HepG2 (cell line): ENCODE data around the gene MRPS2. TPM values are rescaled to one million over a fixed set of nuclear protein-coding genes. Genes with fewer than 3 reads are reported as not detected.
A peak's percentile ranks its signal among the peaks of the same experiment; 100 is the strongest.

Experiments
- GABPA ChIP-seq, 2 experiments: IDR thresholded peaks; 2 replicates each; pipeline ENCODE4 v1.6.1; 2011 to 2016; ENCODE audit warnings: low read depth in 2 of 2, low read length in 1 of 2, missing biosample characterization in 1 of 2, missing genetic modification characterization in 1 of 2
- GATAD1 ChIP-seq: IDR thresholded peaks from 2 replicates; pipeline ENCODE4 v1.6.1; 2016; ENCODE audit warnings: missing genetic modification reagents, missing compliant biosample characterization
- HOXA3 ChIP-seq: sonication (generic); formaldehyde crosslinking; IDR thresholded peaks from 2 replicates; pipeline ENCODE4 v1.5.0; 2020; ENCODE audit warnings: missing genetic modification reagents
- NFATC3 ChIP-seq: sonication (generic); formaldehyde crosslinking; IDR thresholded peaks from 2 replicates; pipeline ENCODE4 v1.5.1; 2020; ENCODE audit warnings: mild to moderate bottlenecking, missing genetic modification reagents
- SAP130 ChIP-seq: IDR thresholded peaks from 2 replicates; pipeline ENCODE4 v1.6.1; 2016; ENCODE audit warnings: low read depth
- THAP11 ChIP-seq: IDR thresholded peaks from 2 replicates; pipeline ENCODE4 v1.6.1; 2016; ENCODE audit warnings: missing biosample characterization, missing genetic modification reagents
- ZNF143 ChIP-seq: sonication (generic); formaldehyde crosslinking; IDR thresholded peaks from 2 replicates; pipeline ENCODE4 v1.4.0; 2020; ENCODE audit warnings: missing genetic modification reagents
- polyA plus RNA-seq, 8 experiments: library from polyadenylated mRNA; depleted of rRNA in 3 of 8; stranded (reverse) in 7 of 8; unstranded in 1 of 8; fragments of >200 nt; fragmentation: Illumina TruSeq in 4 of 8; extraction: Trizol in 4 of 8; gene quantifications; 2 replicates each; pipeline versions ENCODE4 v1.2.1 to v1.2.3, GENCODE V29; 2011 to 2016; ENCODE audit warnings: low read depth in 4 of 8, missing spikeins in 1 of 8, mixed read lengths in 1 of 8; ENCODE audit not compliant: insufficient read depth in 1 of 8
- total RNA-seq, 5 experiments: library from RNA; depleted of rRNA; stranded (reverse); fragments of >200 nt; fragmentation: Illumina TruSeq; extraction: Trizol; gene quantifications; 2 replicates each; pipeline ENCODE4 v1.2.3, GENCODE V29; 2016; ENCODE audit warnings: low read depth in 1 of 5
- TF ChIP-seq, protein P1 (sequence below): sonication (generic); formaldehyde crosslinking; IDR thresholded peaks from 2 replicates; pipeline ENCODE4 v1.5.0; 2020; ENCODE audit warnings: mild to moderate bottlenecking, missing genetic modification reagents, borderline replicate concordance
- TF ChIP-seq, protein P2 (sequence below): conservative IDR thresholded peaks from 2 replicates; pipeline ENCODE4 v1.6.1; 2018; ENCODE audit warnings: missing genetic modification reagents
- TF ChIP-seq, protein P3 (sequence below): IDR thresholded peaks from 2 replicates; pipeline ENCODE4 v1.6.1; 2018; ENCODE audit warnings: missing genetic modification reagents

Gene MRPS2
- total and polyA plus RNA-seq, 2 of the 13 experiments (the other 11 are each of a cell fraction or from before 2014, with no cell fraction given) = 44.4 to 86.7 TPM

- TF ChIP-seq, protein P1, sequence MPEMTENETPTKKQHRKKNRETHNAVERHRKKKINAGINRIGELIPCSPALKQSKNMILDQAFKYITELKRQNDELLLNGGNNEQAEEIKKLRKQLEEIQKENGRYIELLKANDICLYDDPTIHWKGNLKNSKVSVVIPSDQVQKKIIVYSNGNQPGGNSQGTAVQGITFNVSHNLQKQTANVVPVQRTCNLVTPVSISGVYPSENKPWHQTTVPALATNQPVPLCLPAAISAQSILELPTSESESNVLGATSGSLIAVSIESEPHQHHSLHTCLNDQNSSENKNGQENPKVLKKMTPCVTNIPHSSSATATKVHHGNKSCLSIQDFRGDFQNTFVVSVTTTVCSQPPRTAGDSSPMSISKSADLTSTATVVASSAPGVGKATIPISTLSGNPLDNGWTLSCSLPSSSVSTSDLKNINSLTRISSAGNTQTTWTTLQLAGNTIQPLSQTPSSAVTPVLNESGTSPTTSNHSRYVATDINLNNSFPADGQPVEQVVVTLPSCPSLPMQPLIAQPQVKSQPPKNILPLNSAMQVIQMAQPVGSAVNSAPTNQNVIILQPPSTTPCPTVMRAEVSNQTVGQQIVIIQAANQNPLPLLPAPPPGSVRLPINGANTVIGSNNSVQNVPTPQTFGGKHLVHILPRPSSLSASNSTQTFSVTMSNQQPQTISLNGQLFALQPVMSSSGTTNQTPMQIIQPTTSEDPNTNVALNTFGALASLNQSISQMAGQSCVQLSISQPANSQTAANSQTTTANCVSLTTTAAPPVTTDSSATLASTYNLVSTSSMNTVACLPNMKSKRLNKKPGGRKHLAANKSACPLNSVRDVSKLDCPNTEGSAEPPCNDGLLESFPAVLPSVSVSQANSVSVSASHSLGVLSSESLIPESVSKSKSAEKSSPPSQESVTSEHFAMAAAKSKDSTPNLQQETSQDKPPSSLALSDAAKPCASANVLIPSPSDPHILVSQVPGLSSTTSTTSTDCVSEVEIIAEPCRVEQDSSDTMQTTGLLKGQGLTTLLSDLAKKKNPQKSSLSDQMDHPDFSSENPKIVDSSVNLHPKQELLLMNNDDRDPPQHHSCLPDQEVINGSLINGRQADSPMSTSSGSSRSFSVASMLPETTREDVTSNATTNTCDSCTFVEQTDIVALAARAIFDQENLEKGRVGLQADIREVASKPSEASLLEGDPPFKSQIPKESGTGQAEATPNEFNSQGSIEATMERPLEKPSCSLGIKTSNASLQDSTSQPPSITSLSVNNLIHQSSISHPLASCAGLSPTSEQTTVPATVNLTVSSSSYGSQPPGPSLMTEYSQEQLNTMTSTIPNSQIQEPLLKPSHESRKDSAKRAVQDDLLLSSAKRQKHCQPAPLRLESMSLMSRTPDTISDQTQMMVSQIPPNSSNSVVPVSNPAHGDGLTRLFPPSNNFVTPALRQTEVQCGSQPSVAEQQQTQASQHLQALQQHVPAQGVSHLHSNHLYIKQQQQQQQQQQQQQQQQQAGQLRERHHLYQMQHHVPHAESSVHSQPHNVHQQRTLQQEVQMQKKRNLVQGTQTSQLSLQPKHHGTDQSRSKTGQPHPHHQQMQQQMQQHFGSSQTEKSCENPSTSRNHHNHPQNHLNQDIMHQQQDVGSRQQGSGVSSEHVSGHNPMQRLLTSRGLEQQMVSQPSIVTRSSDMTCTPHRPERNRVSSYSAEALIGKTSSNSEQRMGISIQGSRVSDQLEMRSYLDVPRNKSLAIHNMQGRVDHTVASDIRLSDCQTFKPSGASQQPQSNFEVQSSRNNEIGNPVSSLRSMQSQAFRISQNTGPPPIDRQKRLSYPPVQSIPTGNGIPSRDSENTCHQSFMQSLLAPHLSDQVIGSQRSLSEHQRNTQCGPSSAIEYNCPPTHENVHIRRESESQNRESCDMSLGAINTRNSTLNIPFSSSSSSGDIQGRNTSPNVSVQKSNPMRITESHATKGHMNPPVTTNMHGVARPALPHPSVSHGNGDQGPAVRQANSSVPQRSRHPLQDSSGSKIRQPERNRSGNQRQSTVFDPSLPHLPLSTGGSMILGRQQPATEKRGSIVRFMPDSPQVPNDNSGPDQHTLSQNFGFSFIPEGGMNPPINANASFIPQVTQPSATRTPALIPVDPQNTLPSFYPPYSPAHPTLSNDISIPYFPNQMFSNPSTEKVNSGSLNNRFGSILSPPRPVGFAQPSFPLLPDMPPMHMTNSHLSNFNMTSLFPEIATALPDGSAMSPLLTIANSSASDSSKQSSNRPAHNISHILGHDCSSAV (CRISPR knock-in tag) = no peak
- 0 out of 2 replicates have a peak, but pooled peaks have one; percentile 31 for TF ChIP-seq GATAD1 (CRISPR knock-in tag)
- peak; percentile 8; the same call in 1 of the 2 replicates for TF ChIP-seq SAP130 (CRISPR knock-in tag)
- peak; percentile 35; the same call in 1 of the 2 replicates for TF ChIP-seq HOXA3 (CRISPR knock-in tag)
- peak; percentile 71 for TF ChIP-seq GABPA (IDR thresholded peaks at IDR 0.05; ENCODE audit: low read depth, low read length)
- peak; percentile 56 for TF ChIP-seq GABPA (CRISPR knock-in tag; IDR thresholded peaks at IDR 0.05; ENCODE audit: low read depth)
- TF ChIP-seq THAP11 = peak; percentile 28; the same call in 1 of the 2 replicates
- TF ChIP-seq, protein P2, sequence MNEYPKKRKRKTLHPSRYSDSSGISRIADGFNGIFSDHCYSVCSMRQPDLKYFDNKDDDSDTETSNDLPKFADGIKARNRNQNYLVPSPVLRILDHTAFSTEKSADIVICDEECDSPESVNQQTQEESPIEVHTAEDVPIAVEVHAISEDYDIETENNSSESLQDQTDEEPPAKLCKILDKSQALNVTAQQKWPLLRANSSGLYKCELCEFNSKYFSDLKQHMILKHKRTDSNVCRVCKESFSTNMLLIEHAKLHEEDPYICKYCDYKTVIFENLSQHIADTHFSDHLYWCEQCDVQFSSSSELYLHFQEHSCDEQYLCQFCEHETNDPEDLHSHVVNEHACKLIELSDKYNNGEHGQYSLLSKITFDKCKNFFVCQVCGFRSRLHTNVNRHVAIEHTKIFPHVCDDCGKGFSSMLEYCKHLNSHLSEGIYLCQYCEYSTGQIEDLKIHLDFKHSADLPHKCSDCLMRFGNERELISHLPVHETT (CRISPR knock-in tag) = peak; percentile 95
- TF ChIP-seq NFATC3 = no peak
- TF ChIP-seq ZNF143 = peak; percentile 67
- TF ChIP-seq, protein P3, sequence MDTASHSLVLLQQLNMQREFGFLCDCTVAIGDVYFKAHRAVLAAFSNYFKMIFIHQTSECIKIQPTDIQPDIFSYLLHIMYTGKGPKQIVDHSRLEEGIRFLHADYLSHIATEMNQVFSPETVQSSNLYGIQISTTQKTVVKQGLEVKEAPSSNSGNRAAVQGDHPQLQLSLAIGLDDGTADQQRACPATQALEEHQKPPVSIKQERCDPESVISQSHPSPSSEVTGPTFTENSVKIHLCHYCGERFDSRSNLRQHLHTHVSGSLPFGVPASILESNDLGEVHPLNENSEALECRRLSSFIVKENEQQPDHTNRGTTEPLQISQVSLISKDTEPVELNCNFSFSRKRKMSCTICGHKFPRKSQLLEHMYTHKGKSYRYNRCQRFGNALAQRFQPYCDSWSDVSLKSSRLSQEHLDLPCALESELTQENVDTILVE (CRISPR knock-in tag) = peak; percentile 81; the same call in 1 of the 2 replicates
These were observed 20.9 kb upstream of the MRPS2 start, which contains the start of gene PPP1R26 (continued) for GRCh38 chr9:135479469-135480052.
